Hypothalamus (tissue), 51 donors: ENCODE data around the gene FEN1.
A peak's percentile ranks its signal among the peaks of the same experiment; 100 is the strongest.

Experiments
- DNase-seq, 51 donors: peaks; one replicate each; lab custom pipeline; 2025; lab: John Stamatoyannopoulos, UW

FEN1 gene

DNA sequence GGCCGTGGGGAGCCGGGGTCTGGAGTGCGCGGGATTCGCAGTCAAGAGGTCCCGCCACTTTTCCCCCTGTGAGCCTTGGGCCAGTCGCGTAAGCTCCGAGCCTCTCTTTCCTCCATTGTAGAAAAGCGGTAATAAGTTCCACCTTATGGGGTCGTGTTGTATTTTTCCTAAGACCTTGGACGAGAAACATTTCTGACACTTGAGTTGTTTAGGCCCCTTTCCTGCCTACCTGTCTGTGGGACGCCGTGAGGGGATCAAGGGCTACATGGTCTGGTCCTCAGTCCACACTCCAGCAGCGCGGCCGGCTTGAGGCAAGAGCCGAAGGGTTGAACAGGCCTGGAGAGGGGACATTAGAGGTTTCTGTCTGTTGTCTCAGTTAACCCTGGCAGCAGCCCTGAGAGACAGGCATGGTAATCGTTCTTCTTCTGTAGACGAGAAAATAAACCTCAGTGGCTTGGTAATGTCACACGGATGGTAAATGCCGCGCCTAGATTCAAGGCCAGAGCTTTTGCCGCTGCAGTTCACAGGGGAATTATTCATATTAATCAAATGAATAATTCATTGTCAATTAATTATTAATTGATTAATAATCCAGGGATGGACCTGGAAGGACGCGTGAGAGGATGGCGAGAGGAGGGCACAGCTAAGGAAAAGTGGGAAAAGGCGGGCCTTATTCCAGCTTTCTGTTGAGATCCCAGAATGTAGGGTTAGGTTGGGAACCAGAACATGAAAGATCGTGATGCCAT, 545 bp downstream of the FEN1 start:
- no peak for DNase-seq

DNA sequence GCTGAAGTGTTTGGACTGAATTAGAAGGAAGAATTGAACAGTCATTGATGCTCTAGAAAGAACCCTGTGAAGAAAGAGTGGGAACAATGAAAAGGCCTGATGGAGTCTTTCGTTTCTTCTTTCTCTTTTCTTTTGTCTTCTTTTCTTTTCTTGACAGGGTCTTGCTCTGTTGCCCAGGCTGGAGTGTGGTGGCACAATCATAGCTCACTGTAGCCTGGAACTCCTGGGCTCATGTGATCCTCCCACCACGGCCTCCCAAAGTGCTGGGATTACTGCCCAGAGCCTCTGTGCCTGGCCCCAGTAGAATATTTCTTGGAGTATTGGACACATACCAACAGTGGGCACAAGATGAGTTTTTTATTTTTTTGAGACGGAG, 1.1 kb downstream of the FEN1 start:
- no peak for DNase-seq

DNA sequence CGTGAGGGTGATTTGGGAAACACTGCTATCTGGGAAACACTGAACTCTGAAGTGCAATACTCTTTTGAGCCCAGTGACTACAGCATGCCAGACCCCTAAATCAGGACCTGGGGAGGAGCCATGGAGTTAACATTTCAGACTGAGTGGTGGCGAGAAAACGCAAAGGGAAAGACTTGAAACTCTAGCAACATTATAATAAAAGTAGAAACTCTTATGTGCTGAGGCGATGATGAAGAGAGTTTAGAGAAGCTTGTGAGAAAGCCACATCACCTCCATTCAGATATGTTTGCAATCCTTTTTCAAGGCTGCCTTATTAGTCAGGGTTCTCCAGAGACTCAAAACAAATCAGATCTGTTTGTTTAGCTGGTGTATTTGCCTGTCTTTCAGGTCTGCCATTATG, 1.9 kb downstream of the FEN1 start:
- DNase-seq, result no peak

DNA sequence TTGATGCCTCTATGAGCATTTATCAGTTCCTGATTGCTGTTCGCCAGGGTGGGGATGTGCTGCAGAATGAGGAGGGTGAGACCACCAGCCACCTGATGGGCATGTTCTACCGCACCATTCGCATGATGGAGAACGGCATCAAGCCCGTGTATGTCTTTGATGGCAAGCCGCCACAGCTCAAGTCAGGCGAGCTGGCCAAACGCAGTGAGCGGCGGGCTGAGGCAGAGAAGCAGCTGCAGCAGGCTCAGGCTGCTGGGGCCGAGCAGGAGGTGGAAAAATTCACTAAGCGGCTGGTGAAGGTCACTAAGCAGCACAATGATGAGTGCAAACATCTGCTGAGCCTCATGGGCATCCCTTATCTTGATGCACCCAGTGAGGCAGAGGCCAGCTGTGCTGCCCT, 2.7 kb downstream of the FEN1 start:
- no peak for DNase-seq

DNA sequence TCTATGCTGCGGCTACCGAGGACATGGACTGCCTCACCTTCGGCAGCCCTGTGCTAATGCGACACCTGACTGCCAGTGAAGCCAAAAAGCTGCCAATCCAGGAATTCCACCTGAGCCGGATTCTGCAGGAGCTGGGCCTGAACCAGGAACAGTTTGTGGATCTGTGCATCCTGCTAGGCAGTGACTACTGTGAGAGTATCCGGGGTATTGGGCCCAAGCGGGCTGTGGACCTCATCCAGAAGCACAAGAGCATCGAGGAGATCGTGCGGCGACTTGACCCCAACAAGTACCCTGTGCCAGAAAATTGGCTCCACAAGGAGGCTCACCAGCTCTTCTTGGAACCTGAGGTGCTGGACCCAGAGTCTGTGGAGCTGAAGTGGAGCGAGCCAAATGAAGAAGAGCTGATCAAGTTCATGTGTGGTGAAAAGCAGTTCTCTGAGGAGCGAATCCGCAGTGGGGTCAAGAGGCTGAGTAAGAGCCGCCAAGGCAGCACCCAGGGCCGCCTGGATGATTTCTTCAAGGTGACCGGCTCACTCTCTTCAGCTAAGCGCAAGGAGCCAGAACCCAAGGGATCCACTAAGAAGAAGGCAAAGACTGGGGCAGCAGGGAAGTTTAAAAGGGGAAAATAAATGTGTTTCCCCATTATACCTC, 3.3 kb downstream of the FEN1 start:
- no peak for DNase-seq

DNA sequence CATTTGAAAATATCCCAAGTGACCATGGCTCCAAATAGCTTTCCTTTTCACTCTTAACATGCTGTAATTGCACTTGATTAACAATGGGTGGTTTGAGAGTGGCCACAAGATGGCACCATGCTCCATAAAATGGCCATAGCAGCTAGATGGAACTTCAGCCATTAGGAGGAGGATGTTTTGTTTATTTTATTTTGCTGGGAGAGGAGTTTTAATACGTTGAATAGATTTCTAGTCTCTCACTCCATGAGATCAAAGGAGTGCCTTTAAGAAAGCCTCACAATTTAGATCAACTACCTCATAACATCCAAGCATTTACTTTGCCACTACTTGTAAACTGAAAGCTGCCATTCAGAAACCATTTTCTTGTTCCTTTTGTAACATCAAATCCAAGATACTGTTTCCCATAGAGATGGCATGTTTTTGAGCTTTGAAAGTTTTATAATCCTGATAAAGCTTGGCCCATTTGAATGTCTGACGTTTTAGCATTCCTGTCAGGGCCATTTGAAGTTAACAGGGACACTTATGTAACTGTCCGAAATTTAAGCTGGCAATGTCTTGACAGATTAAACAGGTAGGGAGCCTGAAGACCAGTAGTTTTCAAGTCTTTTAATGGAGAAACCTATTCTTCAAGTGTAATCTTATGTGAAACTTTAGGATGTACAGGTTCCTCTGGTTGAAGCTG, 4.7 kb downstream of the FEN1 start:
- peak in 37 of 51 donors; percentile 6 to 87 (median 58) for DNase-seq

DNA sequence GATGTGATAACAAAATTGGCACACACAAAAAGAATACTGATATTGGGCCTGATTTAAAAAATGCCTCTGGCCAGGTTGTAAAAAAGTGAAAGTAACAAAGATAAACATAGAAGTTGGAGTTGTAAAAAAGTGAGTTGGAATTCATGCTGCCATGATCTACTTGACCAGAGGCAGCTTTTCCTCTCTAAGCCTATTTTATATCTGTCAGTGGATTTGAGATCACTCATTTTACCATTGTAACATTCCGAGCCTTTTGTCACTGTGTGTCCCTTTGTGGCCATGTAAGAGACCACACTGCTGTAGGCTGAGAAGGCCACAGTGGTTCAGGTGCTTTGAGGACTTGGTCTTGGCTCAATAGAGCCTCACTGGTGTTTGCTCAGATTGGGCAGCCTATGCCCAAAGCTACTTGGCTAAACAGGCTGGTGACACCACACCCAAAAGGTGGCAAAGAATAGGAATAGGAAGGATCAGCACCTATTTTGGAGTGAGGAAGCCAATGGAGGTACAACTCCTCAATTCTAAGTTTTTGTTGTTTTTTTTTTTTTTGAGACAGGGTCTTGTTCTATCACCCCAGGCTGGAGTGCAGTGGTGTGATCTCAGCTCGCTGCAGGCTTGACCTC, 7.1 kb downstream of the FEN1 start:
- no peak for DNase-seq

DNA sequence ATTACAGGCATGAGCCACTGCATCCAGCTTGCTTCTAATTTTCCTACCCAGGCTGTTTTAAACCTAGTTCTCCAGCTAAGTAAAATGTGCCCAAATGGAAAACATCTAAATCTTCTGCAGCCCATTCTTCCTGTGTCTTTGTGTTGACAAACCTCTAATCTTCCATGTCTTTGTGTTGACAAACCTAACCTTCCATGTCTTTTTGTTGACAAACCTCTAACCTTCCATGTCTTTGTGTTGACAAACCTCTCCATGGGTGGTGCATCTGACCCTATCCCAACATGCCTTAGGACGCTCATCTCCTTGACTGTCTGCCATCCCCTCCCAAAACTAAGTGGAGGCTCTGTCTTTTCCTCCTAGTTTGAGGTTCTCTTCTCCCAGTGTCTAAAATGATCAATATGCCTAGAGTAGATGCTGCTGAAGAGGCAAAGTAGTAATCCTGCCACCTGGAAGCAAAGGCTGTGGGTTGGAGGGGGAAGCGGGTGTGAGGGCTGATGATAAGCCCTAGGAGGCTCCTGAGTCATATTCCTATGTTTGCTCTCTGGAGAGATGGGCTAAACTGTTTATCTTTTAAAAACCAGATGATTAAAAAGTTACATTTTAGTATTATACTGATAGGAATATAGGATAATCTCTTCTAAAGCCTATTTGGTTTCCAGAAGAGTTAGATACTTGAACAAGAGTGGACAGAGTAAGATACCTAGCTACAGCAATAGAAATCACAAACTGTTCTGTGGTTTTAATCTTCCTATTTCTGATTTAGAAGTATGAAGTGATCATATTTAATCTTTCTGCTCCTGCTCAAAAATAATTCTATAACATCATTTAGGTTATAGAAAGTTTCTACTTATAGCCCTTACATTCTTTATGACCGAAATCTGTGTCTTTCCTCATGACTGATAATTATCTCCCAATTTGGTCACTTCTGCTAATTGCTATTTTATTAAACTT, 7.9 kb downstream of the FEN1 start:
- no peak for DNase-seq

DNA sequence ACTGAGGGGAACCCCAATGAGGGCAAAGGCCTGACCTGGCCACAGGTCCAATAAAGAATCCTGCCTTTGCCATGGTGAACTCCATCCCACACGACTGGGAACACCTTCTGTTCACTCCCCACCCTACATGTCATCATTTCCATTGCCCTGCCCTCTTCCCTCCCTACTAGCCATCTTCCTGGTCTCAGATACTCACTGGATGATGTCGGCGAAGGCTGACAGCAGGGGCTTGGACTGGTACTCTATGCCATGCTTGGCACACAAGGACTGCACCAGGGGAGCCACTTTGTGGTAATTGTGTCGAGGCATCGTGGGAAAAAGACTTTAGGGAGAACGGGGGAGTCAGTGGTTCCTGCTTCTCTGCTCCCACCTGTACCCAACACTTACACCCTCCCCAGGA, 9.9 kb downstream of the FEN1 start:
- DNase-seq, result no peak

DNA sequence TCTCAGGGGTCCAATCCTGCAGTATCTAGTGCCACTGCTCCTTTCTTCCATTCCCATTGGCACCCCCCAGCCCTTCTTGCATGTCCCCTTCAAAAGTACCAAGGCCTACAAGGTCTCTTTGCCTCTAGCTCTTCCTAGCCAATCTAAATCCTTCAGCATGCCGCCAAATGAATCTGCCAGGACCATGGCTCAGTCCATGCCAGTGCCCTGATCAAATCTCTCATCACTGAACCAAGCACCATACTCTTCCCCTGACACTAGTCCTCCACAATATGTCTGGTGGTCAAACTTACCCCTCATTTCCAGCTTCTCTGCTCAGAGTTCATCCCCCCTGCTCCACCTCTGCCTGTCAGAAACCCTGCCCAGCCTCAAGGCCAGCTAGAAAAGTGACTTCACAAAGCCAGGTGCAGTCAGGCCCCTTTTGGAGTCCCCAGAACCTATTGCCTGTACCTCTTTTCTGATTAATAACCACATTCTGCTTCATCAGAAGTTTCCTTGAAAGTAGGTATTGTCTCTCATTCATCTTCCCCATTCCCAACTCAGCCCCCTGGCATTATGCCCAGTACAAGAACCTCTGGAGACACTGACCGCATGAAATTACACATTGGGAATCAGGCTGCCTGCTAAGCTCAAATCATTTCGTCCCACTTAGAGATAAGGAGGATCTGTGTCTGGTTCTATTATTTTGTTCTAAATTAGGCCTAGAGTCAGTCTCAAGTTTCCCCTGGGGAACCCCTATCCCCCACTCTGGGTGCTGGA, 11.4 kb downstream of the FEN1 start:
- DNase-seq, result peak in 1 of 51 donors; percentile 70

DNA sequence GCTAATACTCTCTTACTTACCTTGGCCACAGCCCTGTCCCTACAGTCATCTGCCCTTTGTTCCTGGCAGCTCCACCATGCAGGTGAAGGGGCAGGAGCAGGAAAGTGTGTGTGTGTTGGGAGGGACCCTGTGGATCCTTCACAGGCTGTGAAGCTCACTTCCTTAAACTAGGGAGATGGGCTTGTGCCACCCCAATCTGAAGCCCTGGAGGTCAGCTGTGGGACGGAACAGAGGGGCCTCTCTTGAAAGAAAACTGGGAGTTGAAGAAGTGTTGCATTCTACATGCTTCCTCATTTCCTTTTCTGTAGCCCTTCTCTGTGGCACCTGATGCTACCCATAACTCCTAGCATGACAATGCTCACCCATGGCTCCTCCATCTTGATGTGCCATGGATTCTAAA, 12.4 kb downstream of the FEN1 start:
- no peak for DNase-seq

DNA sequence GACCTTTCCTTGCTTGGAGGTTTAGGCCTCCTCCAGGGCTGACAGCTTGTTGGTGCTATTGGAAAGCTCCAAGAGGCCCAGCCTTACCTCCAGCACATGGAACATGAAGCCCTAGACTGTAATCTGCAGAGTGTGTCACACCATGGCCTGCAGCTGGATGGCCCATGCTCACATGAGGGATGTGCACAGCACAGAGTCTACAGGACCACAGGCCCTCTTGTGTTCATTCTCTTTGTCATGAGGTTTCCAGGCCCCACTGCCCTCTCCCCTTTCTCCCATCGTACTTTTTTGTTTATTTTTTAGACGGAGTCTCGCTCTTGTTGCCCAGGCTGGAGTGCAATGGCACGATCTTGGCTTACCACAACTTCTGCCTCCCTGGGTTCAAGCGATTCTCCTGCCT, 14.1 kb downstream of the FEN1 start:
- no peak for DNase-seq

DNA sequence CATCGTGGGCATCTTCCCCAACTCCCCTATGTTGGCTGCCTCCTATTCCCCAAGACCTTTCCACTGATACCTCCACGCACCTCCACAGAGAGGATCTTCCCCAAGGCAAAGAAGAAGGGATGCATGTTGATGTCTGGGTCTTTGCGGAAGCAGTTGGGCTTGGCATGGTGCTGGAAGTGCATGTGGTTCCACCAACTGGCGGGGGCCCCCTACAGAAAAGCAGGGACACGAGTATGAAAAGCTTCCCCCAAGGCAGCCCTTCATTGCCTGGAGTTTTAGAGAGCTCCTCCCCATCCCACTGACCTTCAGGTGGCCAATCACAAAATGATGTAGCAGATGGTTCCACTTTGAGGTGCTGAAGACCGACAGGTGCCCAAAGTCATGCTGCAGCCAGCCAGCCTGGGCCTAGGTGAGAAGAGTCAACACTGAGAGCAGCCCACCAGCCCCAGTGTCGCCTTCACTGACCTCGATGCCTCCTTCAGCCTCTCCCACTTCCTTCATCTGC, 18.0 kb downstream of the FEN1 start:
- DNase-seq, result no peak

DNA sequence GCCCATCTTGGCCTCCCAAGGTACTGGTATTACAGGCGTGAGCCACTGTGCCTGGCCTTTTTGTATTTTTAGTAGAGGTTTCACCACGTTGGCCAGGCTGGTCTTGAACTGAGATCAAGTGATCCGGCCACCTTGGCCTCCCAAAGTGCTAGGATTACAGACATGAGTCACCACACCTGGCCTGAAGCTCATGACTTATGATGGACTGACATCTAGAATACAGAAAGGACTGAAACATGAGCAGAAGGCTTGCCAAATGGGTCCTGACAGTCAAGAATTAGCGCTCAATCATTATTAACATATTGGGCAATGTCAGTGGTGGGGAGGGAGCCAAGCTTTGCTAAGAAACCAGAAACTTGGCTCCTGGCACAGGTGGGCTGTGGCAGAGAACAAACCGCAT, 19.1 kb downstream of the FEN1 start:
- no peak for DNase-seq

DNA sequence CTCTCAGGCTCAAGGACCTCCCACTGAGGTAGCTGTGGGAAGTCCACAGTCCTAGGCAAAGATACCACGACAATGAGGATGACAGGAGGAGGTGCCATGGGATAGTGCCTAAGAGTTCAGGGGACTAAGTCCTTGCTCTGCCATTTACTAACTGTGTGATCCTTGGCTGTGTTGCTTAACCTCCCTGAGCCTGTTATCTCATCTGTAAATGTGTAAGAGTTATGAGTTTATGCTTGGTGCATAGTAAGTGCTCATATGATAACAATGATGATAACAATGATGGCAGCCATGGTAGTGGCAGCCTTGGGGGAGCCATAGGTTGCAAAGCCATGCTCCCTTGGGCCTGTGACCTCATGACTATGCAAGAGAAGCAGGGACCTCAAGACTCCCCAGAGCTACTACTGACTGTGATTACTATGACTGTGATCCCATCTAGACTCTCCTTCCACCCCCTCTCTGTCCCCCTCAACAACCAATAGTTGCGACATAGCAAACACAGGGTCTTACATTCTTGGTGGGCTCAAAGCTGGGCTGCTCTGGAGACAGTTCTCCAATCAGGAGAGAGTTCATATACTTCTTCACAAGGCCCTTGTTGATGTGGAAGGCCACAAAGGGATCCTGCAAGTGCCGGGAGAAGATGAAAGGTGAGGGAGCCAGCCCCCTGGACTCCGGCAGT, 20.2 kb downstream of the FEN1 start:
- DNase-seq, result no peak

DNA sequence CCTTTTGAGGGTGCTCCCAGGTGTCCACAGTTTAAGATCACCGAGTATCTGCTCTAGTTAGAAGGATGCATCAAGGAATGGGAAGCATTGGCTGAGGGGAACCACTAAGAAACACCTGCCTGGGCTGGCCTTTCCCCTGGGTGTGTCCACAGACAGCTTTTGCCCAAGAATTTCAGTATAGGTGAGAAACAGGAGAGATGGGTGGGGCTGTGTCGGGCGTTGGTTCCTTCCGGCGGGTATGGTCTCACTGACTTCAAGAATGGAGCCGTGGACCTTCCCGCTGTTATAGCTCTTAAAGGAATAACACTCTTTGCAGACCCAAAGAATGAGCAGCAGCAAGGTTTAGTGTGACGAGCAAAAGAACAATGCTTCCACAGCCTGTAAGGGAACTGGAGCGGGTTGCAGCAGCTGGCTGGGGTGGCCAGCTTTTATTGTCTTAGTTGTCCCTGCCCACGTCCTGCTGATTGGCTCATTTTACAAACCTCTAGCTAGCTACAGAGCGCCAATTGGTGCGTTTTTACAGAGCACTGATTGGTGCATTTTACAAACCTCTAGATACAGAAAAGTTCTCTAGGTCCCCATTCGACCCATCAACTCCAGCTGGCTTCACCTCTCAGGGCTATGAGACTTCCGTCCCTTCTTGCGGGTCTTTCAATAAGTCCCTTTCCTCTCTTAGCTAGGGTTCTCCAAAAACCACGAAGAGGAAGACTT, 21.7 kb downstream of the FEN1 start:
- peak in 35 of 51 donors; percentile 26 to 83 (median 54) for DNase-seq

DNA sequence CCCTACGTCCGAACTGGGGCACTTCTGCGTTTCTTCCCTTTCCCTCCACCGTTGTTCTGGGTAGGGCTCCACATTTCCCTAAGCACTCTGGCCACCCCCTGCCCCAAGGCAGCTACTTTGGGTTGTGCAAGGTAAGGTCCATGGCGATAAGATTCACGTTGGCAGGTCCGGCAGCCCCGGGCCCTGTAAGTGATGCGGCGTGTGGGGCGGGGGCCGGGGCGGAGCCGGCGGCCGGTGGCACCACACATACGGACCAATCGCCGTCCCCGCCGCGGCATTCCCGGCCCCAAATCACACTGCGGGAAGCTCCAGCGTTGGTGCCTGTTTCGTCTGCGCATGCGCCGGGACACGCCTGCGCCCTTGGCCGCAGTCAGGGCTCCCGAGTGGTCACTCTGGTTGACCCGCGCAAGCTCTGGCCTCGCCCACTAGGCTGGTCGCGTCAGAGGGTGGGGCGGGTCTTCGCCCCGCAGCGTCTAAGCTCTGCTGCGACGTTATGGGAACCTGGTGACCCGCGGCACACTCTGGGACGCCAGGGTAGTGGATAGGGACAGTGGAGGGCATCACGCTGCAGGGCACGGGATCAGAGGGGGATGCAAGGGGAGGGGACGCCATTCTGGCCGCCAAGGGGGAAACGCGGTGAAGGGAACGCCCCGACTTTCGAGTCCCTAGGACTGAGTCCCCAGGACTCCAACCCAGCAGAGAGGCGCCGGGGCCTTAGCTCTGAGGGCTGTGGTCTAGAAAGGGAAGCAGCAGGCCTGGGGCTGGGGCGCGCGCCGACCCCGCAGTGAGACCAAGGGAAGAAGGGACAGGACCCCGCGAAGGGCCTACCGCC, 22.5 kb downstream of the FEN1 start:
- peak; percentile 72 to 99 (median 97) for DNase-seq
